CD4-positive, alpha-beta memory T cell (primary cell): ENCODE results near the gene ELN. TPM values are rescaled to one million over a fixed set of nuclear protein-coding genes. Genes with fewer than 3 reads are reported as not detected.

Experiments
- CTCF ChIA-PET: fragments of 350-600 bp; sonication (Branson Sonifier 250); formaldehyde crosslinking; loops from one replicate; lab custom pipeline; 2021; ENCODE audit warnings: inconsistent platforms; ENCODE audit not compliant: partially characterized antibody; lab: Charles Lee
- POLR2A ChIA-PET: fragments of 350-600 bp; sonication (Branson Sonifier 250); formaldehyde crosslinking; loops from one replicate; lab custom pipeline; 2021; ENCODE audit not compliant: partially characterized antibody; lab: Charles Lee
- DNase-seq, 5 donors: peaks; one replicate each; pipeline versions ENCODE4 v3.0.0 to v3.0.0-alpha.2; 2020 to 2022; ENCODE audit warnings: mixed read lengths in 1 of 5
- H3K27ac ChIP-seq: one replicate; pipeline ENCODE4 v1.7.0; 2013; ENCODE audit warnings: low read depth, low read length
- H3K27me3 ChIP-seq: 2 replicates; pipeline ENCODE4 v1.7.0; 2013; ENCODE audit warnings: mild to moderate bottlenecking, low read length, moderate library complexity; ENCODE audit not compliant: insufficient read depth
- H3K36me3 ChIP-seq: 2 replicates; pipeline ENCODE4 v1.7.0; 2013; ENCODE audit warnings: mild to moderate bottlenecking, low read length, moderate library complexity; ENCODE audit not compliant: insufficient read depth
- H3K4me1 ChIP-seq: 2 replicates; pipeline ENCODE4 v1.7.0; 2013; ENCODE audit warnings: mild to moderate bottlenecking, low read length, moderate library complexity; ENCODE audit not compliant: insufficient read depth
- H3K4me3 ChIP-seq, 2 donors: one replicate each; pipeline ENCODE4 v1.7.0; 2013; ENCODE audit warnings: low read length in 2 of 2, mild to moderate bottlenecking in 1 of 2
- H3K9me3 ChIP-seq, 2 donors: one replicate each; pipeline ENCODE4 v1.7.0; 2013; ENCODE audit warnings: low read length in 2 of 2, control low read depth in 1 of 2; ENCODE audit not compliant: control insufficient read depth in 1 of 2
- H3K27ac Mint-ChIP-seq, 7 donors: one replicate each; pipeline ENCODE4 v1.8.0; 2020 to 2021; ENCODE audit warnings: mixed read lengths in 7 of 7, mild to moderate bottlenecking in 6 of 7, inconsistent platforms in 3 of 7, moderate library complexity in 3 of 7
- H3K27me3 Mint-ChIP-seq, 2 donors: one replicate each; pipeline ENCODE4 v1.8.0; 2020 to 2021; ENCODE audit warnings: mixed read lengths in 2 of 2
- H3K36me3 Mint-ChIP-seq, 2 donors: one replicate each; pipeline ENCODE4 v1.8.0; 2020 to 2021; ENCODE audit warnings: mixed read lengths in 2 of 2, inconsistent platforms in 1 of 2, mild to moderate bottlenecking in 1 of 2
- H3K4me1 Mint-ChIP-seq, 4 donors: one replicate each; pipeline ENCODE4 v1.8.0; 2020 to 2021; ENCODE audit warnings: mixed read lengths in 4 of 4, mild to moderate bottlenecking in 1 of 4
- H3K4me3 Mint-ChIP-seq, 8 donors: one replicate each; pipeline ENCODE4 v1.8.0; 2020 to 2021; ENCODE audit warnings: mixed read lengths in 8 of 8, mild to moderate bottlenecking in 7 of 8, moderate library complexity in 6 of 8, inconsistent platforms in 3 of 8
- H3K9me3 Mint-ChIP-seq, 8 donors: one replicate each; pipeline ENCODE4 v1.8.0; 2020 to 2021; ENCODE audit warnings: mixed read lengths in 8 of 8, mild to moderate bottlenecking in 5 of 8, inconsistent platforms in 3 of 8, moderate library complexity in 1 of 8
- intact Hi-C: fragments of 100-400 bp; cut with micrococcal nuclease; formaldehyde crosslinking; loops from one replicate; pipeline ENCODE4 v1.15.1; 2023
- polyA plus RNA-seq, 2 donors: library from polyadenylated mRNA; unstranded; fragments of 300-500 nt; fragmentation: Illumina TruSeq; gene quantifications; one replicate each; pipeline ENCODE4 v1.2.3, GENCODE V29; 2021
- total RNA-seq, 2 experiments: library from RNA; stranded (reverse); gene quantifications; one replicate each; pipeline ENCODE4 v1.2.3, GENCODE V29; 2021

ELN gene
- total and polyA plus RNA-seq, 4 experiments from 2014 or later: not detected

DNA sequence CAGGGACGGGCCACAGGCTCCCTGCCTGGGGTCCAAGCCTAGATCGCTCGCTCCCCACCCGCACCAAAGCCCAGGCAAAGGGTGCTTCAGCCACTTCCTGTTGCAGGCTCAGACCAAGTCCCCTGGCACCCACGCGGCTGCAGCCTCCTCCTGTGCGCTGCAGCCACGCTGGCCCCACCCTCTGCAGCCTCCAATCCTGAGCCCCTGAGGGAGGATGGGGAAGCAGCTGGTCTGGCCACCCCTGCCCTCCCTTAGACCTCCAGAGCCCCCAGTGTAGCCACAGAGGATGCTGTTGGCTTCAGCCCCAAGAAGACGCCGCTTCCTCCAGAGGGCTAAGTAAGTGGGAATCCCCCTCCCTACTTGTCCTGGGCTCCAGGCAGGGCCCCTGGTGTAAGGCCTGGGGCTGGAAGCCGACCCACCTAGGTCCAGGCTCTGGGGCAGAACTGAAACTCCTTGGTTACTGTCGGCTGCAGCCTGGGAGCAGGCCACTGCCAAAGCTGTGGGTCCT, 65.0 kb downstream of the ELN start:
- intact Hi-C loops: no loop called here
- Mint-ChIP-seq H3K9me3 (peaks cover 0 to 3% (median 0%) of the 10 kb centered on the region in 8 donors), H3K4me1 (peaks cover 6 to 18% (median 16%) of the 10 kb centered on the region in 4 donors), H3K4me3 (peak overlapping the region in 2 of 8 donors; percentile 6 to 92), H3K36me3 (peaks cover 7 to 13% of the 10 kb centered on the region in 2 donors), H3K27ac (peak overlapping the region in 5 of 7 donors; percentile 25 to 93 (median 57)), H3K27me3 (no peaks in the 10 kb centered on the region)
- CTCF ChIA-PET: no interaction called here
- POLR2A ChIA-PET: interaction anchor here (1.0 to 2.3 kb wide), 4 partner anchors 9 to 81 kb away, joined by 3 to 13 read pairs (median 8); partner anchors contain the start of genes EIF4H and LIMK1
- no peaks in the 10 kb centered on the region for H3K9me3 ChIP-seq
- no peaks in the 10 kb centered on the region for H3K27me3 ChIP-seq
- H3K36me3 ChIP-seq: no peaks in the 10 kb centered on the region
- peaks cover 19% of the 10 kb centered on the region for H3K4me1 ChIP-seq
- H3K27ac ChIP-seq: no peak overlapping the region
- H3K4me3 ChIP-seq: no peak overlapping the region
- no peak for DNase-seq

- Histone ChIP-seq H3K4me3 (peak overlapping the region; percentile 19 to 69), H3K27ac (peak overlapping the region; percentile 63), H3K9me3 (no peaks in the 10 kb centered on the region), H3K36me3 (no peaks in the 10 kb centered on the region), H3K27me3 (no peaks in the 10 kb centered on the region), H3K4me1 (peaks cover 19% of the 10 kb centered on the region)
- H3K4me3 Mint-ChIP-seq: peak overlapping the region; percentile 82 to 96 (median 90)
- H3K36me3 Mint-ChIP-seq: peaks cover 10 to 17% of the 10 kb centered on the region in 2 donors
- ChIA-PET CTCF (no interaction called here), POLR2A (interaction anchor here (0.6 to 2.3 kb wide), 5 partner anchors 10 to 80 kb away, joined by 3 to 13 read pairs (median 3); partner anchors contain the start of genes EIF4H and LIMK1)
- H3K27me3 Mint-ChIP-seq: no peaks in the 10 kb centered on the region
- no peak for DNase-seq
- intact Hi-C loops: loop anchor here (1.0 kb wide), 1 partner anchor 10 kb away; the partner anchor contains the start of gene LIMK1
- peaks cover 6 to 18% (median 16%) of the 10 kb centered on the region in 4 donors for H3K4me1 Mint-ChIP-seq
- peak overlapping the region; percentile 93 to 97 (median 94) for H3K27ac Mint-ChIP-seq
- peaks cover 0 to 3% (median 0%) of the 10 kb centered on the region in 8 donors for H3K9me3 Mint-ChIP-seq
Measured at GRCh38 chr7:74093671-74094223, 65.8 kb downstream of the ELN start.

DNA sequence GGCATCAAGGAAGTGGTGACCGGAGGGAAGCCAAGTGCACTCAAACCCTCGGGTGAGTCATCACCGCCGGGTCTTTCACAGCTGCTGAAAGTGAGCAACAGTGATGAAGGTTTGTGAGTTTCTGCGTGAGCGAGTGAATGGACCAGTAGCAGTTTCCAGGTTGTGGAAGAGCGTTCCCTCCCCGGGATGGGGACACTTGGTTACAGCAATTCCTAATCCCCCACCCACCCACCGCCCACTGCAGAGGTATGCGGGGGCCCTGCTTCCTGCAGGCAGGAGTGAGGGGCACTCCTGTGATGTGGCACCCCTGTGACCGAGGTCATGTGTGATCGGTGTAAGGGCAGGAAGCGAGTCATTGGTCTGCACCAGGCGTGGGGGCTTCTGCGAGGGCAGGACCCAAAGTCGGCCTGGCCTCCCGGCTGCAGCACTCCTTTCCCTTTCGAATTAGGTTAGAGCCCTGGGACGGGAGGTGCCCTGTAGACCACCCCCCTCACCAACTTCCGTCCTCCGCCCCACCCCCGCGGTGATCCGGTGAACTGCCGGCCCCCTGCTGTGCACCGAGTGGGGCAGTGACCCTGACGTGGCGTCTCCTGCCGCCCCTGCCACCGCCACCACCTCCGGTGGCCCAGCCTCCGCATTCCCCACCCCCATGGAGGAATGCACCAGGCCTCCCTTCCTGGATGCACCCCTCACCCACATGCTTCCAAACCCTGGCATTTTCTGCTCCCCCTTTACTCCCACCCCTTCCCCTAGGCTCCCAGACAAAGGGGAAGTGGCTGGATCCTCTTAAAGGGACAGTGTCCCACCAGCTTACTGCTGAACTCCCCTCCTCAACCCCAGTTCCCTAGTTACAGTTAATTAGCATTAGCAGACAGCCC, 66.5 kb downstream of the ELN start:
- Histone ChIP-seq H3K27me3 (no peaks in the 10 kb centered on the region), H3K4me1 (peaks cover 19% of the 10 kb centered on the region), H3K36me3 (no peaks in the 10 kb centered on the region), H3K9me3 (no peaks in the 10 kb centered on the region), H3K4me3 (peak overlapping the region; percentile 19 to 69), H3K27ac (peak overlapping the region; percentile 63)
- Mint-ChIP-seq H3K4me3 (peak overlapping the region; percentile 82 to 96 (median 90)), H3K9me3 (peaks cover 0 to 3% (median 0%) of the 10 kb centered on the region in 8 donors), H3K27ac (peak overlapping the region; percentile 93 to 97 (median 94)), H3K36me3 (peaks cover 7 to 16% of the 10 kb centered on the region in 2 donors), H3K27me3 (no peaks in the 10 kb centered on the region), H3K4me1 (peaks cover 6 to 18% (median 16%) of the 10 kb centered on the region in 4 donors)
- intact Hi-C loops: loop anchor here (1.0 kb wide), 1 partner anchor 11 kb away; the partner anchor contains the start of gene LIMK1
- POLR2A ChIA-PET: interaction anchor here (0.6 to 2.3 kb wide), 6 partner anchors 11 to 80 kb away, joined by 3 to 13 read pairs (median 4); partner anchors contain the start of genes EIF4H and LIMK1
- CTCF ChIA-PET: no interaction called here
- peak; percentile 34 to 86 (median 51) for DNase-seq

GRCh38 chr7:74095135-74095534, 67.2 kb downstream of the ELN start:
- H3K9me3 Mint-ChIP-seq: peaks cover 0 to 3% (median 0%) of the 10 kb centered on the region in 8 donors
- peaks cover 7 to 18% of the 10 kb centered on the region in 2 donors for H3K36me3 Mint-ChIP-seq
- CTCF ChIA-PET: no interaction called here
- H3K27me3 Mint-ChIP-seq: no peaks in the 10 kb centered on the region
- H3K4me3 Mint-ChIP-seq: peak overlapping the region; percentile 82 to 96 (median 90)
- intact Hi-C loops: no loop called here
- H3K27ac ChIP-seq: peak overlapping the region; percentile 63
- H3K4me1 Mint-ChIP-seq: peaks cover 6 to 18% (median 12%) of the 10 kb centered on the region in 4 donors
- no peak for DNase-seq
- peak overlapping the region in 1 of 2 donors; percentile 69 for H3K4me3 ChIP-seq
- H3K9me3 ChIP-seq: no peaks in the 10 kb centered on the region
- H3K4me1 ChIP-seq: peaks cover 19% of the 10 kb centered on the region
- peak overlapping the region; percentile 87 to 97 (median 93) for H3K27ac Mint-ChIP-seq
- no peaks in the 10 kb centered on the region for H3K27me3 ChIP-seq
- no peaks in the 10 kb centered on the region for H3K36me3 ChIP-seq
- POLR2A ChIA-PET: interaction anchor here (1.2 to 2.3 kb wide), 2 partner anchors 12 to 79 kb away, joined by 4 to 12 read pairs; partner anchors contain the start of genes EIF4H and LIMK1

- ChIA-PET CTCF (interaction anchor here (1.0 kb wide), 2 partner anchors 9 to 30 kb away, joined by 3 to 4 read pairs; no protein-coding TSS in a partner anchor), POLR2A (no interaction called here)
- H3K4me1 ChIP-seq: peaks cover 19% of the 10 kb centered on the region
- peak overlapping the region in 2 of 7 donors; percentile 5 to 25 for H3K27ac Mint-ChIP-seq
- peaks cover 6 to 18% (median 12%) of the 10 kb centered on the region in 4 donors for H3K4me1 Mint-ChIP-seq
- no peaks in the 10 kb centered on the region for H3K9me3 ChIP-seq
- H3K27me3 ChIP-seq: no peaks in the 10 kb centered on the region
- H3K36me3 Mint-ChIP-seq: peaks cover 7 to 25% of the 10 kb centered on the region in 2 donors
- intact Hi-C loops: no loop called here
- no peak for DNase-seq
- H3K4me3 Mint-ChIP-seq: no peak overlapping the region
- H3K27ac ChIP-seq: no peak overlapping the region
- no peak overlapping the region for H3K4me3 ChIP-seq
- no peaks in the 10 kb centered on the region for H3K36me3 ChIP-seq
- H3K9me3 Mint-ChIP-seq: peaks cover 0 to 3% (median 0%) of the 10 kb centered on the region in 8 donors
- no peaks in the 10 kb centered on the region for H3K27me3 Mint-ChIP-seq
Measured at GRCh38 chr7:74097937-74098614, 70.1 kb downstream of the ELN start.

DNA sequence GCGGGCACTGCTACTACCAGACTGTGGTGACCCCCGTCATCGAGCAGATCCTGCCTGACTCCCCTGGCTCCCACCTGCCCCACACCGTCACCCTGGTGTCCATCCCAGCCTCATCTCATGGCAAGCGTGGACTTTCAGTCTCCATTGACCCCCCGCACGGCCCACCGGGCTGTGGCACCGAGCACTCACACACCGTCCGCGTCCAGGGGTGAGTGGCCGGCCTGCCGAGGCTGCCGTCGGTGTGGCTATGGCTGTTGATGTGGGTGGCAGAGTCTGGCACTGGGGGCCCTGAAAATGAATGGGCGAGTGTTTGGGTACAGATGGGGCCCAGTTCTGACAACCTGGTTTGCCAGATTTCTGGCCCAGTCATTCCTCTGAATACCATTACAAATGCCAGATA, 71.1 kb downstream of the ELN start:
- Histone ChIP-seq H3K4me1 (peaks cover 9% of the 10 kb centered on the region), H3K36me3 (no peaks in the 10 kb centered on the region), H3K4me3 (no peak overlapping the region), H3K9me3 (no peaks in the 10 kb centered on the region), H3K27ac (no peak overlapping the region), H3K27me3 (no peaks in the 10 kb centered on the region)
- ChIA-PET POLR2A (no interaction called here), CTCF (interaction anchor here (0.6 kb wide), 1 partner anchor 69 kb away, joined by 3 read pairs; no protein-coding TSS in a partner anchor)
- Mint-ChIP-seq H3K4me1 (peaks cover 2 to 11% (median 8%) of the 10 kb centered on the region in 4 donors), H3K36me3 (peaks cover 7 to 28% of the 10 kb centered on the region in 2 donors), H3K27ac (no peak overlapping the region), H3K27me3 (no peaks in the 10 kb centered on the region), H3K4me3 (no peak overlapping the region), H3K9me3 (peaks cover 0 to 3% (median 0%) of the 10 kb centered on the region in 8 donors)
- no peak for DNase-seq
- intact Hi-C loops: no loop called here
